Astrocyte (in vitro differentiated cells and primary cell): ENCODE results near the gene BPIFB6. TPM values are rescaled to one million over a fixed set of nuclear protein-coding genes. Genes with fewer than 3 reads are reported as not detected.

Source experiments
- DNase-seq: peaks from one replicate; pipeline ENCODE4 v3.0.0-alpha.2; 2010; ENCODE audit warnings: low read depth
- FAIRE-seq: peaks from 2 replicates; lab custom pipeline; 2011; peaks lifted over from hg19 to GRCh38; lab: Jason Lieb, UNC
- H2AFZ ChIP-seq: 2 replicates; pipeline ENCODE4 v1.6.0; 2012; ENCODE audit warnings: low read depth, low read length, inconsistent platforms
- H3K27ac ChIP-seq: 2 replicates; pipeline ENCODE4 v1.5.1; 2011; ENCODE audit warnings: low read depth, low read length, inconsistent platforms
- H3K27me3 ChIP-seq: 2 replicates; pipeline ENCODE4 v1.6.0; 2011; ENCODE audit warnings: low read length, inconsistent platforms; ENCODE audit not compliant: insufficient read depth
- H3K36me3 ChIP-seq: 2 replicates; pipeline ENCODE4 v1.5.1; 2011; ENCODE audit warnings: low read length, inconsistent platforms; ENCODE audit not compliant: insufficient read depth
- H3K4me1 ChIP-seq: 2 replicates; pipeline ENCODE4 v1.5.1; 2011; ENCODE audit warnings: low read length, inconsistent platforms; ENCODE audit not compliant: insufficient read depth
- H3K4me2 ChIP-seq: 2 replicates; pipeline ENCODE4 v1.6.0; 2012; ENCODE audit warnings: low read length, inconsistent platforms
- H3K4me3 ChIP-seq: 2 replicates; pipeline ENCODE4 v1.5.1; 2011; ENCODE audit warnings: low read depth, mild to moderate bottlenecking, low read length, inconsistent platforms; ENCODE audit not compliant: insufficient read depth
- H3K79me2 ChIP-seq: 2 replicates; pipeline ENCODE4 v1.6.0; 2012; ENCODE audit warnings: mild to moderate bottlenecking, low read length, inconsistent platforms; ENCODE audit not compliant: insufficient read depth
- H3K9ac ChIP-seq: 2 replicates; pipeline ENCODE4 v1.6.0; 2012; ENCODE audit warnings: mild to moderate bottlenecking, low read length, inconsistent platforms
- H3K9me3 ChIP-seq: 2 replicates; pipeline ENCODE4 v1.5.1; 2012; ENCODE audit warnings: low read depth, mild to moderate bottlenecking, low read length, inconsistent platforms; ENCODE audit not compliant: insufficient read depth
- H4K20me1 ChIP-seq: 2 replicates; pipeline ENCODE4 v1.6.0; 2012; ENCODE audit warnings: low read length, inconsistent platforms; ENCODE audit not compliant: insufficient read depth
- H3K27ac Mint-ChIP-seq: one replicate; pipeline ENCODE4 v1.8.0; 2021; ENCODE audit warnings: mild to moderate bottlenecking, mixed read lengths; ENCODE audit not compliant: unreplicated experiment
- H3K27me3 Mint-ChIP-seq: one replicate; pipeline ENCODE4 v1.8.0; 2021; ENCODE audit warnings: low read depth, mixed read lengths; ENCODE audit not compliant: unreplicated experiment
- H3K36me3 Mint-ChIP-seq: one replicate; pipeline ENCODE4 v1.8.0; 2021; ENCODE audit warnings: low read depth, mixed read lengths; ENCODE audit not compliant: unreplicated experiment
- H3K4me1 Mint-ChIP-seq: one replicate; pipeline ENCODE4 v1.8.0; 2021; ENCODE audit warnings: low read depth, mixed read lengths; ENCODE audit not compliant: unreplicated experiment
- H3K4me3 Mint-ChIP-seq: one replicate; pipeline ENCODE4 v1.8.0; 2021; ENCODE audit warnings: mild to moderate bottlenecking, moderate library complexity, mixed read lengths; ENCODE audit not compliant: unreplicated experiment
- H3K9me3 Mint-ChIP-seq: one replicate; pipeline ENCODE4 v1.8.0; 2021; ENCODE audit warnings: mild to moderate bottlenecking, mixed read lengths; ENCODE audit not compliant: unreplicated experiment
- CTCF ChIP-seq: IDR thresholded peaks from 2 replicates; pipeline ENCODE4 v1.5.1; 2011; ENCODE audit warnings: low read depth, mild to moderate bottlenecking, inconsistent platforms, low read length, moderate library complexity; ENCODE audit not compliant: insufficient read depth
- EZH2 ChIP-seq: IDR thresholded peaks from 2 replicates; pipeline ENCODE4 v1.6.1; 2012; ENCODE audit warnings: mild to moderate bottlenecking, low read length, inconsistent platforms; ENCODE audit not compliant: insufficient read depth
- total RNA-seq: library from RNA; stranded (reverse); gene quantifications from 2 replicates; pipeline ENCODE4 v1.2.1, GENCODE V29; 2021

Gene BPIFB6
- total RNA-seq, 1 donor from 2014 or later = not detected

- Histone ChIP-seq H2AFZ (no peak overlapping the region), H4K20me1 (no peaks in the 10 kb centered on the region), H3K36me3 (no peaks in the 10 kb centered on the region), H3K4me1 (no peaks in the 10 kb centered on the region), H3K27me3 (no peaks in the 10 kb centered on the region), H3K9me3 (no peaks in the 10 kb centered on the region), H3K9ac (no peak overlapping the region), H3K4me3 (no peak overlapping the region), H3K27ac (no peak overlapping the region), H3K79me2 (no peaks in the 10 kb centered on the region), H3K4me2 (no peak overlapping the region)
- FAIRE-seq (no peak), DNase-seq (no peak)
- no peak for TF ChIP-seq EZH2
- H3K36me3 Mint-ChIP-seq = no peaks in the 10 kb centered on the region
- peaks cover 67% of the 10 kb centered on the region for H3K27me3 Mint-ChIP-seq
- no peaks in the 10 kb centered on the region for H3K4me1 Mint-ChIP-seq
- H3K9me3 Mint-ChIP-seq = no peaks in the 10 kb centered on the region
- no peak overlapping the region for H3K27ac Mint-ChIP-seq
- H3K4me3 Mint-ChIP-seq = no peak overlapping the region
These were observed 13.9 kb upstream of the BPIFB6 start for GRCh38 chr20:33017542-33017941.

DNA sequence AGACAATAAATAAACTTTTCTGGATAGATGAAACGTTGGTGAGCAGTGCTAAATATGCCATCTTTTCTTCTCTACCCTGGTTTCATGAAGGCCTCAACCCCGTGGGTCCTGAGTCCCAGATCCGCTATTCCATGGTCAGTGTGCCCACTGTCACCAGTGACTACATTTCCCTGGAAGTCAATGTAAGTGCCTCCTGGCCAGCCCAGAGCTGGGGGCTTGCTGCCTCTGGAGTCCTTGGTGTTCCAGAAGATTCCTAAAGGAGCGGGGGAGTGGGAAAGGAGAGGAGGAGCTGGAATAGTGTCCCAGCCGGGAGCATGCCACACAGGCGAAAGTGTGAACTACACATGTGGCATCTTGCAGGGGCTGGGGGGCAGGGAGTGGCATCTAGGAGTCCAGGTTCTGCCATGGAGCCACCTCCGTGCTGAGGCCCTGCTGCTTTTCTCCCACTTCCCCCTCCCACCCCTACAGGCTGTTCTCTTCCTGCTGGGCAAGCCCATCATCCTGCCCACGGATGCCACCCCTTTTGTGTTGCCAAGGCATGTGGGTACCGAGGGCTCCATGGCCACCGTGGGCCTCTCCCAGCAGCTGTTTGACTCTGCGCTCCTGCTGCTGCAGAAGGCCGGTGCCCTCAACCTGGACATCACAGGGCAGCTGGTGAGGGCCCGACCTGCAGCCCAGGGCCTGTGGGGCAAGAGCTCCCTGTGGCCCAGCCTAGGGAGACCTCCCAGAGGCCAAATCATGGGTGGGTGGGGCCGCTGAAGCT, 13.1 kb upstream of the BPIFB6 start:
- no peak overlapping the region for H3K9ac ChIP-seq
- H3K9me3 ChIP-seq = no peaks in the 10 kb centered on the region
- H3K4me3 ChIP-seq = no peak overlapping the region
- H3K36me3 Mint-ChIP-seq = no peaks in the 10 kb centered on the region
- H3K4me3 Mint-ChIP-seq = no peak overlapping the region
- H3K27me3 Mint-ChIP-seq = peaks cover 71% of the 10 kb centered on the region
- H3K4me1 Mint-ChIP-seq = no peaks in the 10 kb centered on the region
- H3K27me3 ChIP-seq = no peaks in the 10 kb centered on the region
- DNase-seq (no peak), FAIRE-seq (no peak)
- no peak overlapping the region for H2AFZ ChIP-seq
- H3K9me3 Mint-ChIP-seq = no peaks in the 10 kb centered on the region
- TF ChIP-seq CTCF (no peak), EZH2 (no peak)
- H3K4me1 ChIP-seq = no peaks in the 10 kb centered on the region
- no peaks in the 10 kb centered on the region for H4K20me1 ChIP-seq
- H3K79me2 ChIP-seq = no peaks in the 10 kb centered on the region
- H3K27ac Mint-ChIP-seq = no peak overlapping the region
- no peaks in the 10 kb centered on the region for H3K36me3 ChIP-seq
- no peak overlapping the region for H3K27ac ChIP-seq
- H3K4me2 ChIP-seq = no peak overlapping the region

DNA sequence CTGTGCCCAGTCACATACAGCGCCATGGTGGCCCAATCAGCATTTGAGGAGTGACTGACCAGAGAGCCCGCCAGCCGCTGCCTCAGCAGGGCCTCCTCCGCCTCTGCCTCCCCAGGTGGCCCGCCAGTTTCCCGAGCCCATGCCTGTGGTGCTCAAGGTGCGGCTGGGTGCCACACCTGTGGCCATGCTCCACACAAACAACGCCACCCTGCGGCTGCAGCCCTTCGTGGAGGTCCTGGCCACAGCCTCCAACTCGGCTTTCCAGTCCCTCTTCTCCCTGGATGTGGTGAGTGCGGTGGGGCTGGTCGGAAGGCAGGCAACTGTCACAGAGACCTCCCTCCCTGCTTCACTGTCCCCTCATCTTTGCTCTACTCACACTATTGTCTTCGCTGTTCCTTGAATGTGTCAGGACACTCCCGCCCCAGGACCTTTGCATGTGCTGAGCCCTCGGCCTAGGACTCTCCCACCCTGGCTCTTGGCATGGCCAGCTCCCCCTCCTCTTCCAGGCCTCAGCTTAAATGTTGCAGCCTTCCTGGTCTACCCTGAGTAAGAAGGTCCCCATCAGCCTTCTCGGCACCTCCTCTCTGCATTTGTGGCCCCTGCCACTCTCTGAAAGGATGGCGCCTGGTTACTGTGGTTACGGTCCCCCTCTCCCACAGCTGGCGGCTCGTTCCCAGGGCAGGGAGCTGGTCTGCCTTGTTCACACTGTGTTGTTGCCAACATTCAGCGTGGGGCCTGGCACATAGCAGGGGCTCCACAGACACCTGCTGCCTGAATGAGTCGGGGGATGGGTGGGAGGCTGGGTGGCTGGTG, 11.8 kb upstream of the BPIFB6 start:
- H3K4me1 Mint-ChIP-seq = no peaks in the 10 kb centered on the region
- no peaks in the 10 kb centered on the region for H4K20me1 ChIP-seq
- no peaks in the 10 kb centered on the region for H3K4me1 ChIP-seq
- no peaks in the 10 kb centered on the region for H3K9me3 Mint-ChIP-seq
- H3K9me3 ChIP-seq = no peaks in the 10 kb centered on the region
- H3K4me2 ChIP-seq = no peak overlapping the region
- no peak overlapping the region for H3K4me3 Mint-ChIP-seq
- no peak overlapping the region for H3K9ac ChIP-seq
- H3K27me3 Mint-ChIP-seq = peaks cover 65% of the 10 kb centered on the region
- no peak overlapping the region for H3K27ac ChIP-seq
- no peak for TF ChIP-seq CTCF
- TF ChIP-seq EZH2 = no peak
- FAIRE-seq (no peak), DNase-seq (no peak)
- H3K79me2 ChIP-seq = no peaks in the 10 kb centered on the region
- no peak overlapping the region for H3K4me3 ChIP-seq
- H3K27ac Mint-ChIP-seq = no peak overlapping the region
- H3K36me3 Mint-ChIP-seq = no peaks in the 10 kb centered on the region
- no peak overlapping the region for H2AFZ ChIP-seq
- H3K36me3 ChIP-seq = no peaks in the 10 kb centered on the region
- no peaks in the 10 kb centered on the region for H3K27me3 ChIP-seq
